HG02763 (cell line): ENCODE data around the gene ACVR1B.

ENCODE experiments used
- ATAC-seq: cut with Tn5 transposase; IDR thresholded peaks from one replicate; pipeline ENCODE4 v1.9.1; 2021; ENCODE audit warnings: mild to moderate bottlenecking, moderate library complexity; ENCODE audit not compliant: unreplicated experiment

Gene ACVR1B

DNA sequence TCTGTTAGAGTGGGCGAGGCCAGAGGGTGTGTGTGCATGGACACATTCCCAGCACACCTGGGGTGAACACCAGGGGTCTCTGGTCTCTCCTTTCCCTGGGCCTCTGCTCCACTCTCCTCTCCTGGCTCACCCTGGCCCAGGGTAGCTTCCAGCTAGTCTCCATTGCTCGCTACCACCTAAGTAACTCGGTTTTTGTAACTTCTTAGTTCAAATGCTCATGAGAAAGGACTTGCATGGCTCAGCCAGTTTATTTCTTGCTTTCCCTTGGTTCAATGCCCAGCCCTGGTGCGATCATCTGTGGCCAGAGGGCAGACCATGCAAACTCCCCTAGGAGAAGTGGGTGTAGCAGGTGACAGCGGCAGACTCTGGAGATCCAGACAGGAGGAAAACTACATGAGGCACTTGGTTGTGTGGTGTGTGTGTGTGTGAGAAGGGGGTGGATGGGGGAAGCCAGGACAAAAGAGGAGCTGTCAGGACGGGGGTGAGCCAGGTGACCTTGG is 8.9 kb upstream of the ACVR1B start:
- ATAC-seq: no peak

DNA sequence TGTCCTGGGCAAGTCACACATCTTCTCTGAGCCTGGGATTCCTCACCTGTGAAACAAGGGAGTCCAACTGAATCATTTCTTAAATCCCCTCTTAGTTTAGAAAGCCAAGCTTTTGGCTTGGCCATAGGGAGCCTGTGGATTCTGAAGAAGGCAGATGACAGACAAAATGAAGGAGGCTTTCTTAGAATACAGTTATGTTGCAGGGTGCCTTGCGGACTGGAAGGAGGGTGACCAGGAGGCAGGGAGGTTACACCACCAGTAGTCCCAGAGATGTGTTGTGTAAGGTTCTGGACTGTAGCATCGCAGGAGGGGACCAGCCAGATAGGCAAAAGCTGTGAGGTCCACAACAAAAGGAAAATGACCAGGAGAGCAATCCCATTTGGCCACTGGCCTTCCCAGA is 8.2 kb upstream of the ACVR1B start:
- ATAC-seq: no peak

DNA sequence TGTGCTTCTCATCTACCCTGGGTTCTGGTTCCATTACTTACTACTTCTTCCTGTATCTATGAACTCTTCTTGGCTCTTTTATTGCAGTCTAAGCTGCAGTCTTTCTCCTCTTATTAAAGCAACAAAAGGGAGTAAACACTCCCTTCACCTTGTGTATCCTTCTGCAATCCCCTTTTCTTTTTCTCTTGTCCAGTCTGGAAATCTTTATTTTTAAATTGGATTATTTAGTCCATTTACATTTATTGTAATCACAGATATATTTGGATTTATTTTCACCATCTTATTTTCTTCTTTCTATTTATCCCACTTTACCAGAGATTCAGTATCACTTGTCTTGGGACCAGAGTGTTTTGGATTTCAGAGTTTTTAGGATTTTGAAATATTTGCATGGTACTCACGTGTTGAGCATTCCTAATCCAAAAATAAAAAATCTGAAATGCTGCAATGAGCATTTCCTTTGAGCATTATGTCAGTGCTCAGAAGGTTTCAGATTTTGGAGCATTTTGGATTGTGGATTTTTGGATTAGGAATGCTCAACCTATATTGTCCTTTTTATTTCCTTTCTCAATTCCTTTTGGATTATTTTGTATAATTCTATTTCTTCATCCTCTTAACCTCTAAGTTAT is 6.8 kb upstream of the ACVR1B start:
- ATAC-seq: no peak

DNA sequence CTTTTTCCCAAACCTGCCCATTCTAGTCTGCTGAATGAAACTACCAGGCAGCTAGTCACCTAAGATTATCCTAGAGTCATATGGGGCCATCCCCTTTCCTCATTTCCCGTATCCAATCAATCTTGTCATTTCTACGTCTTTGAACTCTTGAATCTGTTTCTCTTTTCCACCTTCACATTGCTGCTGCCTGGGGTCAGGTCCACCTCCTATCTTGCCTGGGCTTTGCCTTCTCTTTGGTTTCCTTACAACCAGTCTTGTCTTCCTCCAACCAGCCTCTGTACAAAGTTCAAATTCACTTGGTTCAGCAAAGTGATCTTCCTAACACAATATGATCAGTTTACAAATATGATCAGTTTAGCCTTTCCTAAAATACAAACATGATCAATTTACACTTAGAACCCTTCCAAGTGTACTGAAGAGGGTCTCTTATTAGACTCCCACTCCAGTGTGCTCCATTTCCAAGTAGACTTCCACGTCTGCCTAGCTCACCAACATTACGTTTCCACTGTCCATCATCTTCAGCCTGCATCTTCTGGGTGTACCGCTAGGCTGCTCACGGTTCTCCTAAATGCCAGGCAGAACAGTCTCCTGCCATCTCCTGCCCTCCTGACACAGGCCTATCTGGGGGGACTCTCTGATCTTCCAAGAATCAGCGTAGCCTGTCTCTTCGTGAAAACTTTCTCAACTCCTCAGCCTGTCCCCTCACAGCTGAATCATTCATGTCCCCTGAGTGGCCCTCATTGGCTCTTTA is 4.1 kb upstream of the ACVR1B start:
- no peak for ATAC-seq

DNA sequence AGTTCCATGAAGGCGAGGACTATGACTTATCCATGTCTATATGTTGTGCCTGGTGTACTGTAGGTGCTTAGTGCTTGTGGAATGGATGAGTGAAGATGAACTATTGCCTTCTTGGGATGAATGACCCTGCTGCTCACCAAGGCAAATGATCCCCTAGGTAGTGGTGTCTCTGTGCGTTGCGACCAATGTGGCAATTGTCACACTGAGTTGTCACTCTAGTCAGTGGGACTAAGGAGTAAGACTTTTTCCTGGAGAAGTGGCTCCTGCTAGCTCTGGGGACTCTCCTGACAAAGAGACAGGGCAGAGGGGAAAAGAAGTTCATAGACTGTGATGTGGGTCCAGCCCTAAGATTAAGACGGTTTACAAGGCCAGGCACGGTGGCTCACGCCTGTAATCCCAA is 3.4 kb upstream of the ACVR1B start:
- ATAC-seq: no peak

DNA sequence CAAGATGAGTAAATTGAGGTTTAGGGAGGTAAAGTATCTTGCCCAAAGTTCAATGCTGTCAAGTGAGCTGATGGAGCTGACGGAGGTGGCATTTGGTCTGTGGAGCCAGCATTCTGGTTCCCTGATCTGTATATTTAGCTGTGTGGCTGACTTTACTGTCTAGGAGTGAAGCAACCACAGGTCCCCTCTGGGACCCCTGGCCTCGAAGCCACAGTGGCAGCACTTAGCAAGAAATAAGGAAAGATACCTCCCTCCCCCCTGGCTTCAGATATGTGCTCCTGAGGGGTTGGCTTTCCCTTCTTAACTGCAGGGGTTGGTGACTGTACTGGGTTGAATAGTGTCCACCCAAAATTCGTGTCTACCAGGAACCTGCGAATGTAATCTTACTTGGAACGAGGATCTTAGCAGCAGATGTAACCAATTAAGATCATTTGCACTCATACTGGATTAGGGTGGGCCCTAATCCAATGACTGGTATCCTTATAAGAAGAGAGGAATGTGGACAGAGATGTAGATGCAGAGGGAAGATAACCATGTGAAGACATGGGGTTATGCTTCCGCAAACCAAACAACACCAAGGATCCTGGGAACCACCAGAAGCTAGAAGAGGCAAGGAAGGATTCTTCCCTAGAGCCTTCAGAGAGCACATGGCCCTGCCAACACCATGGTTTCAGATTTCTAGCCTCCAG is 2.0 kb upstream of the ACVR1B start:
- no peak for ATAC-seq

DNA sequence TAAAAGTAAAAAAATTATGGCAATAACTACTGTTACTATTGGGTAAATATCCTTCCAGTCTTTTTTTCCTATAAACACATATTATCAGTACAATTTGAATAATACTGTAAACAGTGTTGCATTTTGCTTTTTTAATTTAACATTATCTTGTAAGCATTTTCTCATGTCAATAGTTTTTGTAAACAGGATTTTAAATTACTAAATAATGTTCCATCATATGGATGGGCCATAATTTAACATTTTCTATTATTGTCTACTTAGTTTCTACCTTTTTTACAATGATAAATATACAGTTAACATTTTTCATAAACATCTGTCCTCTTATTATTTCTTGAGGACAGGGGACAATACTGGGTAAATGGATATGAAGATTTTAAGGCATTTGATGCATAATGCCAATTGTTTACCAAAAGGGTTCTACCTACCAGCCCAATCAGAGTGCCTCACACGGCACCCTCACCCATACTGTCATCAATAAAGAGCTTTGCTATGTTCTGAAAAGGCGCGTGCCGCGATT is 759 bp upstream of the ACVR1B start:
- ATAC-seq: no peak

DNA sequence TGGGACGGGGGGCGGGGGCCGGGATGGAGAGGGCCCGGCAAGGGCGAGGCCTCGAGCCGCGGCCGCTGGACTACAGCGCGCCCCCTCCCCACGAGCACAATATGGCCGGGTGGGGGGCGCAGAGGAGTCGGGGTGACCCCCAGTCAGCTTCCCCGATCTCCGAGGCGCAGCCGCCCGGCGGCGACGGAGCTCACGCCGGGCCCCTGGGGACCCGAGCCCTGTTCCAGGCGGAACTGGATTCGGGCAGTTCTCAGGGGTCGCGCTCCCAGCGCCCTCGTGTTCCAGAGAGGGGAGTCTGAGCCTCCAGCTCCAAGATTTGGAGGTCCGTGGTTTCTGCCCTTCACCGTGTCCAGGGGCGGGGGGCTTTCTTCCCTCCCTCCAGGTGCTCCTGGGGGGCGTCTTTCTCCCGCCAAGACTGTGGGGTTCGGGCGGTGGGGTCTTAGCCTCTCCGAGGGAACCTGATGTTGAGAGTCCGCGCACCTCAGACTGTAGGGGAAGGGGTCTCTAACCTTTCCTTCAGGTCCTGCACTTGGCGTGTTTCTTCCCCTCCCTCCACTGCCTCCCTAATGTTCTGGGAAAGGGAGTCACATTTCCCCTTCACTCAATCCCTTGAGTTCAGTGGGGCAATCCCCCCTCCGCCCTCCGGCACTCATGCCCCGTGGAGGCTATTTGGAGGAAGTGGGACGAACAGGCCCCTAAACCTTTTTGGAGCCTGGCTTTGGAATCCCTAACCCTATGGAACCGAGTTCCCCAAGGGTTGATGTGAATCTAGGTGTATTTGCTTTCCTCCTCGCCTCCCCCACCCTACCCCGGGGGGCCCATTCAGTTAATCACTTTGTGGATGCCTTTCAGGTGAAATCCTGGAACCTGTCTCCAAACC is 584 bp downstream of the ACVR1B start:
- no peak for ATAC-seq

DNA sequence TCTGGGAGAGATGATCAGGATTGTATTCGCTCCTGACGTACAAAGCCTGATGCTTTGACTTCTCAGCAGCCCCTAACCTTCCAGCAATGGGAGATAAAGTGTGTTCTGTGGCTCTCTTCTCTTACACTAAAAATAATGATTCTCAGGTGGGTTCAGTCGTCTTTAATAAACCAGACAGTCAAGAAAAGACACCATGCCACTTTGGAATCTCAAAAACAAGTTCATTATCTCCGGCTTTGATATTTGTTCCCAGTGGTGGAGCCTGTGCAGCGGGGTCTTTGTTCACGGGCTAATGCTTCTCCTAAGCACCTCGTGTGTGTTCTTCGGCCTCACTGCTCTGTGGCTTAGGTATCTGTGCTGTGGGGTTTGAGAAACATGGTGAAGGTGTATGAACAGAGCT is 1.6 kb downstream of the ACVR1B start:
- ATAC-seq: no peak

DNA sequence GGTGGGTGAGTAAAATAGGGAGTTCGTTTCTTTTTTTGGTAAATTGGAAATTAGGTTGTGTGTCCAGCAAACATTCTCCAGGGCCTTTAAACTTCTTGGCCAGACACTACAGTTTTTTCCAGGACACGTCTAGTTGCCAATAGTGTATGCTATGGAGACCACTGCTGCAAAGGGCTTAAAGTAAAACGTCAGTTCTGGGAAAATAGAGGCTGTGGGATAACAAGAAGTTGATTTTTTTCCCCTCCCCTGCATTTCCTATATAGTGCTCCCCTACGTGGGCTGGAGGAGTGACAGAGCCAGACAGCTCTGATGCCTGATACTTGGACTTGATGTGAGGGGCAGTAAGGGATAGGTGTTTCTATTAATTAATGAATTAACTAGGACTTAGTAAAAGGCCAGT is 2.4 kb downstream of the ACVR1B start:
- no peak for ATAC-seq

DNA sequence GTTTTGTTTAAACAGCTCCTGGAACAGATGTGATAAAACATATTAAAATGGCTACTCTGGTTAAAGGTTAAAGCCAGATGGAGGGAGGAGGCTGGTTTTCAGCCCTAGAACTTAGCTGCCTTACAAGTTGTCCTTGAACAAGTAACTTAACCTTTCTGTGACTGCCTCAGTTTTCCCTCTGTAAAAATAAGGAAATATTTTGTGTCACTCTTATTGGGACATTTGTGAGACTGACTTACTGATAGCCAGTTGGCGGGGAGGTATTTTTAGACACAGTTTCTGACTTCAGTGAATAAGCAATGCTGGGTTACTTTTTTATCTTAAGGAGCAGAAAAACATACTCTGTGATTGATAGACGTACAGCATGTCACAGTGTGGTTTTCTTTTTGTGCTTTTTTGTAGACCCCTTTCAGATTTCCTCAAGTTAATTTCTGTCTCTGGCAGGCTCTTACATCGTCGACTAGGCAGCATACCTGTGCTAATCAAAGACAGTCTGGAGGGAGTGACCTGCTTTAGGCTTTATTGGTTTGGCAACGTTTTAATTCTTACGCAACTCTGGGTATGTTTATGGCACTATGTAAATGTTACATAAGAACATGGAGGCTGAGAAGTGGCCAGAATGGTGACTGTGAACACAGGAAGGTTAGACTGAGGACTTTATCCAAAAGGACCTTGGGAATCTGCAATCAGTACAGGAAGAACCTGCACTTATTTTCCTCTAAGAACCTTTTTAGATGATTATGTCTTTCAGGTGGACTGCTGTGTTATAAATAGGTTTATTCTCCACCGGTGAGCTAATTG is 3.3 kb downstream of the ACVR1B start:
- ATAC-seq: no peak

DNA sequence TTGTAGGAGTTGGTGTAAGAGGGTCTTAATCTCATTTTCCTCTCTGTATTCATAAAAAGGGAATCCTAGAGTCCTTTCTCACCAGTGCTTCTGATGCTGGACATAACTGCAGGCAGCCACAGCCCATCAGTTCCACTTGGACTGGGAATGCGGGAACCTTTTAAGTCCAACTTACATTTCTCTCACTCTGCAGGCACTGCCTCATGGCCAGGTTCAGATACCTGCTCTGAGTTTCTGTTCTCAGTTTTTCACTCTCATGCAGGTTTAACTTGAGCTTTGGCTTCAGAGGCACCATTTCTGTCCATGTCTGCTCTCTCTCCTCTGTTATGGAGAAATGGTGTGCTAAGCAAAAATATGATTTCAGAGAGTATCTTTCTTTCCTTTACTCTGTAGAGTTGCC is 4.2 kb downstream of the ACVR1B start:
- no peak for ATAC-seq

DNA sequence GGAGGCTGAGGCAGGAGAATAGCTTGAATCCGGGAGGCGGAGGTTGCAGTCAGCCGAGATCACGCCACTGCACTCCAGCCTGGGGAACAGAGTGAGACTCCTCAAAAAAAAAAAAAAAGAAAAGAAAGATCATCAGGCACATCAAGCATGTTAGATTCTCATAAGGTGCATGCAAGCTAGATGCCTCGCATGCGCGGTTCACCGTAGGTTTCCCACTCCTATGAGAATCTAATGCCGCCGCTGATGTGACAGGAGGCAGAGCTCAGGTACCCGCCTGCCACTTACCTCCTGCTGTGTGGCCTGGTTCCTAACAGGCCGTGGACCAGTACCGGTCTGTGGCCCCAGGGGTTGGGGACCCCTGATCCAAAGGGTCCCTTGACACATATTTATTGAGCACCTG is 7.0 kb downstream of the ACVR1B start:
- no peak for ATAC-seq

DNA sequence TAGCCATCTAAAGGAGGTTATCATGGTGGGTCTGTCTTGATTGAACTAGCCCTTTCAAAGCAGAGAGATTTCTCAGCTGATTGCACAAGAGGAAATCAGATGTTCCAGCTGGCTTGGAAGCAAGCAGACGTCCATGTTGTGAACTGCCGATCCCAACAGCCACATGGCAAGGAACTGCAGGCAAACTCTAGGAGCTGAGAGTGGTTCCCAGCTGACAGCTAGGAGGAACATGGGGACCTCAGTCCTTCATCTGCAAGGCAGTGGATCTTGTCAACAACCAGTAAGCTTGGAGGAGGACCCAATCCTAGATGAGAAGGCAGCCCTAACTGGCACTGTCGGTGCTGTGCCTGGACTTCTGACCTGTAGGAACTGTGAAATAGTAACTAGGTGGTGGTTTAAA is 7.7 kb downstream of the ACVR1B start:
- ATAC-seq: no peak

DNA sequence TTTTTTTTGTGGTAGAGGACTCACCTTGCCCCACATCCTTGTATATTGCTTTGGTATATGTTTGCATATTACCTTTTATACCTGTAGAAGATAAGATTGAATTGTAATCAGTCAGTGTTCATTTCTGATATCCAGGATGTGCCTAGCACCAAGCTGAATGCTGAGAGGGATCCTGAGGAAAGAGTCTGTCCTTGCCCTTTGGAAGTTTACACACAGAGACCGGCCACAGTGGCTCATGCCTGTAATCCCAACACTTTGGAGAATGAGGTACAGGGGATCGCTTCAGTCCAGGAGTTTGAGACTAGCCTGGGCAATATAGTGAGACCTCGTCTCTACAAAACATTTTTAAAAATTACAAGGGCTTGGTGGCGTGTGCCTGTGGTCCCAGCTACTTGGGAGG is 8.4 kb downstream of the ACVR1B start:
- ATAC-seq: no peak

DNA sequence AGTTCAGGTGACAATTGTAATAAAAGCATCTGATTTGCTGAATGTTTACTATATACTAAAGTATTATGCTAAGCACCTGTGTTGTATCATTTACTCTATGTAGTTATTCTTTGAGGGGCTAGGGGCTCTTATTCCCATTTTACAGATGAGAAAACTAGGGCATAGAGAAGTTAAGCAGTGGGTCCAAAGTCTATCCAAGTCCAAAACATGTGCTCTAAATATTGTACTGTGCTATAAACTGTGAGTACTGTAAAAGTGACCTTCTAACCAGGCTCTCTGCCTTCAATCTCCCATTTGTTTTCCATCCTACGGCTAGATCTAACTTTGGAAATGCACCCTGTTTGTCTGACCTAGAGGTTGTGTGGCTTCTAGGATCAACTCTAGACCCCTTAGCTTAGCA is 9.0 kb downstream of the ACVR1B start:
- ATAC-seq: no peak

DNA sequence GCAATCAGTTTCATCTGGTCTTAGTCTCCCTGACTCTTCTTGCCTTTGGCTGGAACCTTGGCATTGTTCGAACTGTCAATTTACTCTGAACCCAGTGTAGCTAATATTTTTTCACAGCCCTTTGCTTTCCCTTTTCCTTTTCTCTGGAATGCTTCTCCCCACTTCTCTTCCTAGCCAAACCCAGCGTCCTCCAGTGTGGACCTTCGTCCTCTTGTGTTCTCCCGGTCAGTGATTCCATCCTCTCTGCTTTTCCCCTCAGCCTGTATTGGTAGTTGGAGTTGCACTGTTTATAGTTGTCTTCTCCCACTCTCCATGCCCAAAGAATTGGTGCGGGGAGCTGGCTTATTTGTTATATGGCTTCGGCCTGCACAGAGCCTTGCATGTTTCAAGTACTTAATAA is 9.4 kb downstream of the ACVR1B start:
- ATAC-seq: no peak

DNA sequence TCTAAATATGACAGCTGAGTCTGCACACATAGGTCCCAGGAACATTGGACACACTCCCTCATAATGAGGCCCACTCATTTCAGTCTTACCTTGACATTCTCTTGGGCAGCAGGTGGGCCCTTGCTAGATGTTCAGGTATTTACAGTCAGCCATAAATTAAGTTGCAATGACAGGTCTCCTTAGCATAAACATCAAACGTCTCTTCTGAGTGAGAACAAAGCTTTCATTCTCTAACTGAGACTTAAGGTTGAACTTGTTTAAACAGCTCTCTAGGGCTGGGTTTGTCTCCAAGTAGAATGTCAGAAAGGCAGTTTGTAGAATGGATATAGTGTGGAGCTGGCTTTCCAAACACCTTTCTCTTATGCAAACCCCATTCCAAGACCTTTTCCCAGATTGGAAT is 10.3 kb downstream of the ACVR1B start:
- ATAC-seq: no peak

DNA sequence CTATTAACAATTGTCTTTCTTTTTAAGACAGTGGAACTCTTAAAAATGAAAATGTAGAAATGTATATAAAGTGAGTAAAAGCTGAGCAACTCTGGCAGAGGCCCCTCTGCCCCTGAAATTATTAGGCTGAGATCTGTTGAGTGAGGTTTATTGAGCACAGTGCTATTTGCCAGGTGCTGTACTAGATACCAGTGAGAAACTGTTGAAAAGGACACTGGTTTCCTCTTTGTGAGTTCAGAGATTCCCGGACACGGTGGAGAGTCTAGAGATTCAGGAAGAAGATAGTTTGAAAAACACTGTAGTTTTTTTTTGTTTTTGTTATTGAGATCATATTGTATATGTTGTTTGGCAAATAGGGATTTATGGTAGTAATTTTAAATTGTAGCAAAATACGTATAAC is 11.2 kb downstream of the ACVR1B start:
- no peak for ATAC-seq

DNA sequence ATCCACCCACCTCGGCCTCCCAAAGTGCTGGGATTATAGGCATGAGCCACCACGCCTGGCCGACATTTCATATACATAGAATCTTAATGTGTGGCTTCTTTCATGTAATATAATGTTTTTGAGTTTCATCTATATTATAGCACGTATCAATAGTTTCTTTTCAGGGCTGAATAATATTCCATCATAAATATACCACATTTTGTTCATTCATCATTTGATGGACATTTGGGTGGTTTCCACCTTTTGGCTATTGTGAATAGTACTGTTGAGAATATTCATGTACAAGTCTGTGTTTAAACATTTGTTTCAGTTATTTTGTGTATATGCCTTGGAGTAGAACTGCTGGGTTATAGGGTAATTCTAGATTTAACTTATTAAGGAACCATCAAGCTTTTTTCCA is 12.0 kb downstream of the ACVR1B start:
- no peak for ATAC-seq
